Fibroblast of lung (primary cell): ENCODE measurements around the gene CAMK2G. TPM values are rescaled to one million over a fixed set of nuclear protein-coding genes. Genes with fewer than 3 reads are reported as not detected.

Source experiments
- DNase-seq, 2 donors: peaks; one replicate each; pipeline versions ENCODE4 v3.0.0 to v3.0.0-alpha.2; 2010; ENCODE audit warnings: low read depth in 2 of 2
- H2AFZ ChIP-seq: 2 replicates; pipeline ENCODE4 v1.5.1; 2012; ENCODE audit warnings: low read length, control low read depth, inconsistent platforms
- H3K27ac ChIP-seq: 2 replicates; pipeline ENCODE4 v1.5.1; 2011; ENCODE audit warnings: low read length, control low read depth; ENCODE audit not compliant: insufficient read depth
- H3K27me3 ChIP-seq: 2 replicates; pipeline ENCODE4 v1.5.1; 2011; ENCODE audit warnings: mild to moderate bottlenecking, low read length; ENCODE audit not compliant: control insufficient read depth, insufficient read depth
- H3K36me3 ChIP-seq: 2 replicates; pipeline ENCODE4 v1.5.1; 2011; ENCODE audit warnings: low read length; ENCODE audit not compliant: control insufficient read depth, insufficient read depth
- H3K4me1 ChIP-seq: 2 replicates; pipeline ENCODE4 v1.5.1; 2011; ENCODE audit warnings: low read length; ENCODE audit not compliant: control insufficient read depth, insufficient read depth; ENCODE audit errors: extremely low read depth
- H3K4me2 ChIP-seq: 2 replicates; pipeline ENCODE4 v1.5.1; 2011; ENCODE audit warnings: low read length, control low read depth; ENCODE audit not compliant: insufficient read depth; ENCODE audit errors: extremely low read depth
- H3K4me3 ChIP-seq, 4 experiments: fragments of 200-600 bp in 1 of 4; sonication (generic) in 1 of 4; replicated peaks in 1 of 4; 2 replicates each; pipeline ENCODE4 v1.5.1; 2011 to 2016; ENCODE audit warnings: low read length in 4 of 4, low read depth in 3 of 4, mild to moderate bottlenecking in 3 of 4, control low read depth in 2 of 4, inconsistent platforms in 1 of 4, mixed read lengths in 1 of 4; ENCODE audit not compliant: insufficient read depth in 1 of 4; ENCODE audit errors: control extremely low read depth in 1 of 4
- H3K79me2 ChIP-seq: 2 replicates; pipeline ENCODE4 v1.5.1; 2012; ENCODE audit warnings: mild to moderate bottlenecking, low read length, inconsistent platforms; ENCODE audit not compliant: control insufficient read depth, insufficient read depth
- H3K9ac ChIP-seq: 2 replicates; pipeline ENCODE4 v1.5.1; 2011; ENCODE audit warnings: mild to moderate bottlenecking, low read length, control low read depth; ENCODE audit not compliant: insufficient read depth
- H3K9me3 ChIP-seq: 2 replicates; pipeline ENCODE4 v1.5.1; 2012; ENCODE audit warnings: low read depth, low read length; ENCODE audit not compliant: control insufficient read depth, insufficient read depth
- H4K20me1 ChIP-seq: 2 replicates; pipeline ENCODE4 v1.5.1; 2011; ENCODE audit warnings: low read length; ENCODE audit not compliant: control insufficient read depth, insufficient read depth; ENCODE audit errors: extremely low read depth
- CTCF ChIP-seq, 2 donors: IDR thresholded peaks in 1 of 2; conservative IDR thresholded peaks in 1 of 2; 1 replicate in 1 of 2; 2 replicates in 1 of 2; pipeline ENCODE4 v1.5.1; 2011 to 2012; ENCODE audit warnings: low read length in 2 of 2, control low read depth in 1 of 2, inconsistent platforms in 1 of 2, low read depth in 1 of 2, mild to moderate bottlenecking in 1 of 2
- EZH2 ChIP-seq: IDR thresholded peaks from 2 replicates; pipeline ENCODE4 v1.5.1; 2012; ENCODE audit warnings: low read length, control low read depth, mild to moderate bottlenecking; ENCODE audit errors: missing control alignments
- polyA plus RNA-seq, 2 donors: library from polyadenylated mRNA; depleted of rRNA in 1 of 2; stranded (reverse) in 1 of 2; unstranded in 1 of 2; fragments of >200 nt; gene quantifications; 2 replicates each; pipeline ENCODE4 v1.2.1, GENCODE V29; 2011 to 2012; ENCODE audit warnings: missing spikeins in 1 of 2
- total RNA-seq: library from RNA; depleted of rRNA; stranded (reverse); fragments of >200 nt; gene quantifications from 2 replicates; pipeline ENCODE4 v1.2.1, GENCODE V29; 2014

The CAMK2G gene
- total and polyA plus RNA-seq, 2 donors (not counting 1 experiment from before 2014, with no cell fraction given) = 25.9 to 32.2 TPM

- H4K20me1 ChIP-seq = no peaks in the 10 kb centered on the region
- DNase-seq = no peak
- H3K4me3 ChIP-seq = no peak overlapping the region
- peak overlapping the region; percentile 37 for H3K4me2 ChIP-seq
- TF ChIP-seq EZH2 = no peak
- TF ChIP-seq CTCF (conservative IDR thresholded peaks at IDR 0.05 in 1 of 2, IDR thresholded peaks at IDR 0.05 in 1 of 2; ENCODE audit: low read depth in 1 of 2, low read length in 2 of 2) = no peak
- peaks cover 27% of the 10 kb centered on the region for H3K79me2 ChIP-seq
- no peaks in the 10 kb centered on the region for H3K27me3 ChIP-seq
- H3K9me3 ChIP-seq = no peaks in the 10 kb centered on the region
- peaks cover 12% of the 10 kb centered on the region for H3K4me1 ChIP-seq
- peaks cover 28% of the 10 kb centered on the region for H3K36me3 ChIP-seq
- H2AFZ ChIP-seq = no peak overlapping the region
- H3K27ac ChIP-seq = no peak overlapping the region
- no peak overlapping the region for H3K9ac ChIP-seq
These were observed 42.6 kb upstream of the CAMK2G start for GRCh38 chr10:73916761-73917470.

GRCh38 chr10:73915206-73915851, 41.0 kb upstream of the CAMK2G start:
- Histone ChIP-seq H3K4me1 (peaks cover 18% of the 10 kb centered on the region), H3K4me3 (peak overlapping the region in 1 of 4 experiments; percentile 86), H3K27ac (no peak overlapping the region), H3K9ac (no peak overlapping the region), H3K36me3 (peaks cover 32% of the 10 kb centered on the region), H3K27me3 (no peaks in the 10 kb centered on the region), H3K9me3 (no peaks in the 10 kb centered on the region), H2AFZ (no peak overlapping the region), H4K20me1 (no peaks in the 10 kb centered on the region), H3K79me2 (peaks cover 42% of the 10 kb centered on the region), H3K4me2 (peak overlapping the region; percentile 73)
- TF ChIP-seq CTCF (conservative IDR thresholded peaks at IDR 0.05 in 1 of 2, IDR thresholded peaks at IDR 0.05 in 1 of 2; ENCODE audit: low read depth in 1 of 2, low read length in 2 of 2) = no peak
- no peak for TF ChIP-seq EZH2
- DNase-seq = no peak

- no peak for DNase-seq
- peaks cover 32% of the 10 kb centered on the region for H3K36me3 ChIP-seq
- peak overlapping the region; percentile 21 to 86 (median 27) for H3K4me3 ChIP-seq
- peaks cover 27% of the 10 kb centered on the region for H3K4me1 ChIP-seq
- no peaks in the 10 kb centered on the region for H3K9me3 ChIP-seq
- H3K27ac ChIP-seq = no peak overlapping the region
- peak overlapping the region; percentile 73 for H3K4me2 ChIP-seq
- H4K20me1 ChIP-seq = no peaks in the 10 kb centered on the region
- H3K9ac ChIP-seq = no peak overlapping the region
- no peaks in the 10 kb centered on the region for H3K27me3 ChIP-seq
- TF ChIP-seq CTCF (conservative IDR thresholded peaks at IDR 0.05 in 1 of 2, IDR thresholded peaks at IDR 0.05 in 1 of 2; ENCODE audit: low read depth in 1 of 2, low read length in 2 of 2) (no peak), EZH2 (no peak)
- peaks cover 44% of the 10 kb centered on the region for H3K79me2 ChIP-seq
- no peak overlapping the region for H2AFZ ChIP-seq
These were observed 39.7 kb upstream of the CAMK2G start for GRCh38 chr10:73914036-73914435.
